NCI-H82 treated with DMSO at 0.1 percent for 48 hours (cell line): ENCODE measurements around the gene JPT1.
"Not testable (repeated sequence)": the region's sequence is repeated elsewhere in the genome, so short reads cannot be mapped to it uniquely, and the experiment has no call there.

Experiments used
- DNase-seq: peaks from one replicate; lab custom pipeline; 2025; ENCODE audit not compliant: unreplicated experiment; lab: John Stamatoyannopoulos, UW

The JPT1 gene

GRCh38 chr17:75158480-75158879 lies 4.2 kb upstream of the JPT1 start:
- not testable (repeated sequence) for DNase-seq

GRCh38 chr17:75155191-75155601 lies 884 bp upstream of the JPT1 start:
- DNase-seq, result no peak

GRCh38 chr17:75153780-75154194 lies 525 bp downstream of the JPT1 start:
- no peak for DNase-seq

- DNase-seq, result no peak
These were observed 1.2 kb downstream of the JPT1 start for GRCh38 chr17:75152922-75153779.

GRCh38 chr17:75152523-75152921 lies 1.8 kb downstream of the JPT1 start:
- no peak for DNase-seq

GRCh38 chr17:75151930-75152329 lies 2.4 kb downstream of the JPT1 start:
- DNase-seq, result no peak

GRCh38 chr17:75147878-75148546 lies 6.3 kb downstream of the JPT1 start:
- DNase-seq, result no peak

GRCh38 chr17:75146592-75146991 lies 7.7 kb downstream of the JPT1 start:
- no peak for DNase-seq

GRCh38 chr17:75144816-75145512 lies 9.3 kb downstream of the JPT1 start:
- no peak for DNase-seq

- no peak for DNase-seq
These were observed 11.9 kb downstream of the JPT1 start for GRCh38 chr17:75142236-75142971.

GRCh38 chr17:75138519-75138918 lies 15.8 kb downstream of the JPT1 start:
- DNase-seq, result no peak

GRCh38 chr17:75137762-75138161 lies 16.6 kb downstream of the JPT1 start:
- not testable (repeated sequence) for DNase-seq

- DNase-seq, result no peak
These were observed 18.4 kb downstream of the JPT1 start for GRCh38 chr17:75135946-75136345.

GRCh38 chr17:75135452-75135851 lies 18.9 kb downstream of the JPT1 start:
- no peak for DNase-seq

- DNase-seq, result not testable (repeated sequence)
These were observed 20.5 kb downstream of the JPT1 start for GRCh38 chr17:75133607-75134347.

GRCh38 chr17:75133001-75133400 lies 21.3 kb downstream of the JPT1 start:
- no peak for DNase-seq

GRCh38 chr17:75132018-75133000 lies 22.0 kb downstream of the JPT1 start:
- DNase-seq, result peak; percentile 45

- peak; percentile 53 for DNase-seq
These were observed 22.9 kb downstream of the JPT1 start, which contains the start of gene NT5C for GRCh38 chr17:75131278-75132017. NT5C (minus strand) TSS chr17:75131742; CDS start chr17:75131707, 35 bp downstream.
